GM12878 (cell line): ENCODE results near the gene DTD1. TPM values are rescaled to one million over a fixed set of nuclear protein-coding genes. Genes with fewer than 3 reads are reported as not detected.

Experiments used
- ATF2 ChIP-seq: IDR thresholded peaks from 2 replicates; pipeline ENCODE4 v1.6.1; 2012; ENCODE audit warnings: low read length, inconsistent platforms
- E2F8 ChIP-seq: fragments of 450-650 bp; IDR thresholded peaks from 2 replicates; pipeline ENCODE4 v1.6.1; 2018; ENCODE audit warnings: mild to moderate bottlenecking, low read depth, moderate library complexity; ENCODE audit not compliant: partially characterized antibody
- SPI1 ChIP-seq: IDR thresholded peaks from 2 replicates; pipeline ENCODE4 v1.6.1; 2011; ENCODE audit warnings: low read depth, mild to moderate bottlenecking, low read length, moderate library complexity, borderline replicate concordance; ENCODE audit not compliant: insufficient read depth
- TCF7 ChIP-seq: IDR thresholded peaks from 2 replicates; pipeline ENCODE4 v1.6.1; 2014; ENCODE audit warnings: antibody characterized with exemption, borderline replicate concordance
- polyA plus RNA-seq, 11 experiments: library from polyadenylated mRNA; depleted of rRNA in 4 of 11; unstranded in 6 of 11; stranded (reverse) in 5 of 11; fragments of >200 nt; fragmentation: Nextera tagmentation in 4 of 11; fragmentation: Illumina TruSeq in 1 of 11; extraction: Ambion mirVana in 4 of 11; extraction: Trizol in 1 of 11; gene quantifications; 1 replicate in 1 of 11; 2 replicates in 10 of 11; pipeline versions ENCODE4 v1.2.1 to v1.2.3, GENCODE V29; 2011 to 2016; ENCODE audit warnings: inconsistent platforms in 2 of 11, missing spikeins in 2 of 11, low read depth in 1 of 11
- total RNA-seq, 4 experiments: library from RNA; depleted of rRNA in 3 of 4; stranded (reverse); fragments of >200 nt in 3 of 4; fragmentation: Illumina TruSeq in 1 of 4; extraction: Trizol in 1 of 4; gene quantifications; 2 replicates each; pipeline versions ENCODE4 v1.2.1 to v1.2.3, GENCODE V29; 2013 to 2021
- TF ChIP-seq, protein P1 (sequence below): IDR thresholded peaks from 2 replicates; pipeline ENCODE4 v1.6.1; 2011; ENCODE audit warnings: borderline replicate concordance, low read depth, mild to moderate bottlenecking, moderate library complexity, low read length; ENCODE audit not compliant: insufficient read depth, poor library complexity, severe bottlenecking
- TF ChIP-seq, protein P2 (sequence below): fragments of 150-350 bp; IDR thresholded peaks from 2 replicates; pipeline ENCODE4 v1.6.1; 2016; ENCODE audit warnings: low read depth, low read length

The DTD1 gene
- total and polyA plus RNA-seq, 10 of the 15 experiments (the other 5 are each of a cell fraction or from before 2014, with no cell fraction given): 24.3 to 99.8 (median 63.3) TPM

GRCh38 chr20:18692447-18692846 is 104.6 kb downstream of the DTD1 start (continued):
- TF ChIP-seq, protein P1, sequence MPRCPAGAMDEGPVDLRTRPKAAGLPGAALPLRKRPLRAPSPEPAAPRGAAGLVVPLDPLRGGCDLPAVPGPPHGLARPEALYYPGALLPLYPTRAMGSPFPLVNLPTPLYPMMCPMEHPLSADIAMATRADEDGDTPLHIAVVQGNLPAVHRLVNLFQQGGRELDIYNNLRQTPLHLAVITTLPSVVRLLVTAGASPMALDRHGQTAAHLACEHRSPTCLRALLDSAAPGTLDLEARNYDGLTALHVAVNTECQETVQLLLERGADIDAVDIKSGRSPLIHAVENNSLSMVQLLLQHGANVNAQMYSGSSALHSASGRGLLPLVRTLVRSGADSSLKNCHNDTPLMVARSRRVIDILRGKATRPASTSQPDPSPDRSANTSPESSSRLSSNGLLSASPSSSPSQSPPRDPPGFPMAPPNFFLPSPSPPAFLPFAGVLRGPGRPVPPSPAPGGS: no peak
- TF ChIP-seq, protein P2, sequence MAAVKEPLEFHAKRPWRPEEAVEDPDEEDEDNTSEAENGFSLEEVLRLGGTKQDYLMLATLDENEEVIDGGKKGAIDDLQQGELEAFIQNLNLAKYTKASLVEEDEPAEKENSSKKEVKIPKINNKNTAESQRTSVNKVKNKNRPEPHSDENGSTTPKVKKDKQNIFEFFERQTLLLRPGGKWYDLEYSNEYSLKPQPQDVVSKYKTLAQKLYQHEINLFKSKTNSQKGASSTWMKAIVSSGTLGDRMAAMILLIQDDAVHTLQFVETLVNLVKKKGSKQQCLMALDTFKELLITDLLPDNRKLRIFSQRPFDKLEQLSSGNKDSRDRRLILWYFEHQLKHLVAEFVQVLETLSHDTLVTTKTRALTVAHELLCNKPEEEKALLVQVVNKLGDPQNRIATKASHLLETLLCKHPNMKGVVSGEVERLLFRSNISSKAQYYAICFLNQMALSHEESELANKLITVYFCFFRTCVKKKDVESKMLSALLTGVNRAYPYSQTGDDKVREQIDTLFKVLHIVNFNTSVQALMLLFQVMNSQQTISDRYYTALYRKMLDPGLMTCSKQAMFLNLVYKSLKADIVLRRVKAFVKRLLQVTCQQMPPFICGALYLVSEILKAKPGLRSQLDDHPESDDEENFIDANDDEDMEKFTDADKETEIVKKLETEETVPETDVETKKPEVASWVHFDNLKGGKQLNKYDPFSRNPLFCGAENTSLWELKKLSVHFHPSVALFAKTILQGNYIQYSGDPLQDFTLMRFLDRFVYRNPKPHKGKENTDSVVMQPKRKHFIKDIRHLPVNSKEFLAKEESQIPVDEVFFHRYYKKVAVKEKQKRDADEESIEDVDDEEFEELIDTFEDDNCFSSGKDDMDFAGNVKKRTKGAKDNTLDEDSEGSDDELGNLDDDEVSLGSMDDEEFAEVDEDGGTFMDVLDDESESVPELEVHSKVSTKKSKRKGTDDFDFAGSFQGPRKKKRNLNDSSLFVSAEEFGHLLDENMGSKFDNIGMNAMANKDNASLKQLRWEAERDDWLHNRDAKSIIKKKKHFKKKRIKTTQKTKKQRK: no peak
- TF ChIP-seq E2F8 (no peak), SPI1 (no peak), ATF2 (no peak), TCF7 (no peak)
